H9 (cell line): ENCODE data around the gene RPP30. TPM values are rescaled to one million over a fixed set of nuclear protein-coding genes. Genes with fewer than 3 reads are reported as not detected.

Source experiments
- DNase-seq: peaks from one replicate; pipeline ENCODE4 v3.0.0-alpha.2; 2017
- H2AFZ ChIP-seq: one replicate; pipeline ENCODE4 v1.6.1; 2013; ENCODE audit warnings: mild to moderate bottlenecking, low read length, control low read depth, moderate library complexity
- H2AK5ac ChIP-seq: 2 replicates; pipeline ENCODE4 v1.6.1; 2013; ENCODE audit warnings: low read length, control low read depth, mixed read lengths; ENCODE audit not compliant: insufficient read length
- H2BK120ac ChIP-seq: one replicate; pipeline ENCODE4 v1.6.1; 2013; ENCODE audit warnings: low read depth, mild to moderate bottlenecking, low read length, control low read depth, inconsistent platforms; ENCODE audit not compliant: poor library complexity, severe bottlenecking
- H2BK12ac ChIP-seq: 2 replicates; pipeline ENCODE4 v1.6.1; 2013; ENCODE audit warnings: low read length, control low read depth, mixed read lengths, low read depth; ENCODE audit not compliant: insufficient read length
- H2BK15ac ChIP-seq: 2 replicates; pipeline ENCODE4 v1.6.1; 2013; ENCODE audit warnings: low read depth, low read length, control low read depth
- H2BK20ac ChIP-seq: one replicate; pipeline ENCODE4 v1.6.1; 2013; ENCODE audit warnings: low read depth, mild to moderate bottlenecking, low read length, control low read depth, inconsistent platforms; ENCODE audit not compliant: poor library complexity, severe bottlenecking
- H2BK5ac ChIP-seq: 2 replicates; pipeline ENCODE4 v1.6.1; 2013; ENCODE audit warnings: low read length, control low read depth, mixed read lengths; ENCODE audit not compliant: insufficient read length
- H3K14ac ChIP-seq: 2 replicates; pipeline ENCODE4 v1.6.1; 2013; ENCODE audit warnings: low read length, control low read depth; ENCODE audit not compliant: insufficient read depth
- H3K18ac ChIP-seq: 2 replicates; pipeline ENCODE4 v1.6.1; 2013; ENCODE audit warnings: low read depth, mild to moderate bottlenecking, mixed read lengths, low read length, control low read depth; ENCODE audit not compliant: insufficient read length
- H3K23ac ChIP-seq: 2 replicates; pipeline ENCODE4 v1.6.1; 2013; ENCODE audit warnings: low read length, control low read depth, mixed read lengths, low read depth; ENCODE audit not compliant: insufficient read length
- H3K23me2 ChIP-seq: 2 replicates; pipeline ENCODE4 v1.6.1; 2013; ENCODE audit warnings: low read depth, mild to moderate bottlenecking, mixed read lengths, low read length, control low read depth; ENCODE audit not compliant: insufficient read length, poor library complexity, severe bottlenecking
- H3K27ac ChIP-seq: 2 replicates; pipeline ENCODE4 v1.5.1; 2013; ENCODE audit warnings: low read length, control low read depth, mixed read lengths, low read depth; ENCODE audit not compliant: insufficient read length
- H3K27me3 ChIP-seq: 2 replicates; pipeline ENCODE4 v1.6.1; 2013; ENCODE audit warnings: low read length, control low read depth, inconsistent platforms; ENCODE audit not compliant: insufficient read depth
- H3K4ac ChIP-seq: 2 replicates; pipeline ENCODE4 v1.6.1; 2013; ENCODE audit warnings: low read depth, mild to moderate bottlenecking, control low read depth, inconsistent platforms, low read length, moderate library complexity
- H3K4me1 ChIP-seq: 2 replicates; pipeline ENCODE4 v1.6.1; 2013; ENCODE audit warnings: low read length, control low read depth, inconsistent platforms; ENCODE audit not compliant: insufficient read depth
- H3K4me2 ChIP-seq: 2 replicates; pipeline ENCODE4 v1.6.1; 2013; ENCODE audit warnings: low read length, control low read depth, mixed read lengths; ENCODE audit not compliant: insufficient read length, insufficient read depth
- H3K56ac ChIP-seq: 2 replicates; pipeline ENCODE4 v1.6.1; 2013; ENCODE audit warnings: low read depth, mild to moderate bottlenecking, mixed read lengths, low read length, control low read depth; ENCODE audit not compliant: insufficient read length
- H3K79me1 ChIP-seq: 2 replicates; pipeline ENCODE4 v1.6.1; 2013; ENCODE audit warnings: low read depth, mild to moderate bottlenecking, moderate library complexity, low read length, control low read depth, inconsistent platforms; ENCODE audit not compliant: insufficient read depth, poor library complexity, severe bottlenecking
- H3K79me2 ChIP-seq: 2 replicates; pipeline ENCODE4 v1.6.1; 2013; ENCODE audit warnings: low read length, control low read depth, inconsistent platforms; ENCODE audit not compliant: insufficient read depth
- H3K9ac ChIP-seq: 2 replicates; pipeline ENCODE4 v1.6.1; 2013; ENCODE audit warnings: low read length, control low read depth, mixed read lengths; ENCODE audit not compliant: insufficient read length; ENCODE audit errors: extremely low read depth
- H3K9me3 ChIP-seq: one replicate; pipeline ENCODE4 v1.6.1; 2013; ENCODE audit warnings: low read depth, low read length, inconsistent platforms; ENCODE audit not compliant: control insufficient read depth
- H3T11ph ChIP-seq: one replicate; pipeline ENCODE4 v1.6.1; 2013; ENCODE audit warnings: mild to moderate bottlenecking, low read length, control low read depth, inconsistent platforms
- H4K20me1 ChIP-seq: one replicate; pipeline ENCODE4 v1.6.1; 2013; ENCODE audit not compliant: control insufficient read depth, insufficient read length, insufficient read depth
- H4K5ac ChIP-seq: 2 replicates; pipeline ENCODE4 v1.6.1; 2013; ENCODE audit warnings: low read depth, mild to moderate bottlenecking, mixed read lengths, low read length, control low read depth; ENCODE audit not compliant: insufficient read length
- H4K8ac ChIP-seq: replicated peaks from 2 replicates; pipeline ENCODE4 v1.6.1; 2013; ENCODE audit warnings: low read length, control low read depth, mixed read lengths, low read depth; ENCODE audit not compliant: insufficient read length
- H4K91ac ChIP-seq: 2 replicates; pipeline ENCODE4 v1.6.1; 2013; ENCODE audit warnings: low read depth, mild to moderate bottlenecking, moderate library complexity, mixed read lengths, low read length, control low read depth; ENCODE audit not compliant: insufficient read length
- H3K27ac Mint-ChIP-seq, 3 experiments: 2 replicates in 2 of 3; 3 replicates in 1 of 3; pipeline ENCODE4 v1.8.0; 2020 to 2021; ENCODE audit warnings: mixed read lengths in 3 of 3, mild to moderate bottlenecking in 1 of 3, moderate library complexity in 1 of 3
- H3K27me3 Mint-ChIP-seq: 2 replicates; pipeline ENCODE4 v1.8.0; 2021; ENCODE audit warnings: low read depth, mild to moderate bottlenecking, moderate library complexity, mixed read lengths
- H3K36me3 Mint-ChIP-seq, 3 experiments: 2 replicates in 2 of 3; 3 replicates in 1 of 3; pipeline ENCODE4 v1.8.0; 2020 to 2021; ENCODE audit warnings: low read depth in 3 of 3, mixed read lengths in 3 of 3; ENCODE audit not compliant: insufficient read depth in 1 of 3
- H3K4me1 Mint-ChIP-seq, 2 experiments: 2 replicates each; pipeline ENCODE4 v1.8.0; 2020; ENCODE audit warnings: mixed read lengths in 2 of 2
- H3K4me3 Mint-ChIP-seq, 2 experiments: 2 replicates in 1 of 2; 3 replicates in 1 of 2; pipeline ENCODE4 v1.8.0; 2020 to 2021; ENCODE audit warnings: mild to moderate bottlenecking in 2 of 2, mixed read lengths in 2 of 2, moderate library complexity in 1 of 2
- H3K9me3 Mint-ChIP-seq, 2 experiments: 2 replicates in 1 of 2; 3 replicates in 1 of 2; pipeline ENCODE4 v1.8.0; 2020; ENCODE audit warnings: mild to moderate bottlenecking in 2 of 2, mixed read lengths in 2 of 2, moderate library complexity in 1 of 2
- WGBS: extraction: QIAGEN DNeasy Blood & Tissue Kit; methylation state at CpG from one replicate; pipeline ENCODE4 v1.1.7; 2013; ENCODE audit warnings: missing lambda C conversion rate, low lambda C conversion rate, mixed read lengths; ENCODE audit not compliant: insufficient read length; ENCODE audit errors: extremely low coverage; 5-methylcytosine and 5-hydroxymethylcytosine counted together
- total RNA-seq: library from RNA; stranded (reverse); gene quantifications from 2 replicates; pipeline ENCODE4 v1.2.1, GENCODE V29; 2021
- TF ChIP-seq, protein P1 (sequence below): fragments of 200-600 bp; sonication (generic); conservative IDR thresholded peaks from 3 replicates; pipeline ENCODE4 v1.8.0; 2021; ENCODE audit warnings: antibody characterized with exemption, mild to moderate bottlenecking

RPP30 gene
- total RNA-seq, 1 experiment from 2014 or later, result 77.7 TPM

DNA sequence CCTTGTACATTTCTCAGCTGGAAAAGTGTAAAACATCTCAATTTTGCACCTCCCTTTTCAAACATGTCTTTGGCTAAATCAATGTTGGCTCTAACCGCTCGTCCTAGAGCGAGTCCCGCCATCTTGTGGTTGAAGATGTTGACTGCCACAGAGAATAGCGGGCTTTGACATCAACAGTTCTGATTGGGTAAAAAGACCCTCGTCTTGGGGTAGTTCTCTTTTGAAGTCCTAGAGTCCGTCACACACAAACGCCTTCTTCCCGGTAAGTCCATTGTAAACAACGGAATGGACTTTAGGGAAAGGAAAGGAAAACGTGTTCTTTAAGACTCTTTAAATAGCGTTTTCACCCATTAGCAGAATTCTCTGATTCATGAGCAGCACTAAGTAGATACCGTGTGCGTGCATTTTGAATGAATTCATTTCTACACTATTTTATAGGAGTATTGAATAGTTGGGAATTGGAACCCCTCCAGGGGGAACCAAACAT lies 452 bp upstream of the RPP30 start:
- H2BK20ac ChIP-seq, result no peak overlapping the region
- DNase-seq, result peak; percentile 84
- no peaks in the 10 kb centered on the region for H3K9me3 ChIP-seq
- no peak overlapping the region for H3K23ac ChIP-seq
- no peak overlapping the region for H2BK15ac ChIP-seq
- H3K9ac ChIP-seq, result peak overlapping the region; percentile 39
- H3K27ac ChIP-seq, result peak overlapping the region; percentile 2
- no peak overlapping the region for H3K14ac ChIP-seq
- TF ChIP-seq, protein P1, sequence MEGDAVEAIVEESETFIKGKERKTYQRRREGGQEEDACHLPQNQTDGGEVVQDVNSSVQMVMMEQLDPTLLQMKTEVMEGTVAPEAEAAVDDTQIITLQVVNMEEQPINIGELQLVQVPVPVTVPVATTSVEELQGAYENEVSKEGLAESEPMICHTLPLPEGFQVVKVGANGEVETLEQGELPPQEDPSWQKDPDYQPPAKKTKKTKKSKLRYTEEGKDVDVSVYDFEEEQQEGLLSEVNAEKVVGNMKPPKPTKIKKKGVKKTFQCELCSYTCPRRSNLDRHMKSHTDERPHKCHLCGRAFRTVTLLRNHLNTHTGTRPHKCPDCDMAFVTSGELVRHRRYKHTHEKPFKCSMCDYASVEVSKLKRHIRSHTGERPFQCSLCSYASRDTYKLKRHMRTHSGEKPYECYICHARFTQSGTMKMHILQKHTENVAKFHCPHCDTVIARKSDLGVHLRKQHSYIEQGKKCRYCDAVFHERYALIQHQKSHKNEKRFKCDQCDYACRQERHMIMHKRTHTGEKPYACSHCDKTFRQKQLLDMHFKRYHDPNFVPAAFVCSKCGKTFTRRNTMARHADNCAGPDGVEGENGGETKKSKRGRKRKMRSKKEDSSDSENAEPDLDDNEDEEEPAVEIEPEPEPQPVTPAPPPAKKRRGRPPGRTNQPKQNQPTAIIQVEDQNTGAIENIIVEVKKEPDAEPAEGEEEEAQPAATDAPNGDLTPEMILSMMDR, result peak; percentile 76
- Mint-ChIP-seq H3K36me3 (peaks cover 4 to 20% (median 15%) of the 10 kb centered on the region in 3 experiments; a peak in 6 of 7 replicates), H3K27me3 (peaks cover 18% of the 10 kb centered on the region), H3K4me1 (peaks cover 17 to 27% of the 10 kb centered on the region in 2 experiments), H3K4me3 (peak overlapping the region; percentile 91 to 97), H3K27ac (peak overlapping the region in 2 of 3 experiments; percentile 98; a peak in 2 of 7 replicates), H3K9me3 (peaks cover 11% of the 10 kb centered on the region in 2 experiments)
- H3K79me1 ChIP-seq, result peaks cover 3% of the 10 kb centered on the region
- H2AK5ac ChIP-seq, result no peak overlapping the region
- H3K23me2 ChIP-seq, result peaks cover 7% of the 10 kb centered on the region
- WGBS, result no CpG with 5 or more reads among the region's 14 CpGs
- peaks cover 2% of the 10 kb centered on the region; the same call in 1 of the 2 replicates for H3K4me1 ChIP-seq
- H3K4ac ChIP-seq, result no peak overlapping the region
- peak overlapping the region; percentile 99 for H3K4me2 ChIP-seq
- no peak overlapping the region for H3K18ac ChIP-seq
- H2BK12ac ChIP-seq, result no peak overlapping the region
- H3K56ac ChIP-seq, result no peak overlapping the region
- no peaks in the 10 kb centered on the region for H4K20me1 ChIP-seq
- peak overlapping the region; percentile 56 for H4K8ac ChIP-seq
- peaks cover 8% of the 10 kb centered on the region; the same call in 1 of the 2 replicates for H3K79me2 ChIP-seq
- H2BK5ac ChIP-seq, result no peak overlapping the region
- H2BK120ac ChIP-seq, result no peak overlapping the region
- H4K5ac ChIP-seq, result no peak overlapping the region
- no peaks in the 10 kb centered on the region for H3K27me3 ChIP-seq
- H3T11ph ChIP-seq, result no peak overlapping the region
- H2AFZ ChIP-seq, result peak overlapping the region; percentile 99
- H4K91ac ChIP-seq, result no peak overlapping the region
